Uterus (tissue), 4 donors: Measurements from ENCODE around the gene YPEL2. TPM values are rescaled to one million over a fixed set of nuclear protein-coding genes. Genes with fewer than 3 reads are reported as not detected.

ENCODE experiments used
- DNase-seq, 2 donors: peaks; one replicate each; pipeline ENCODE4 v3.0.0-alpha.2; 2019 to 2020
- H3K27ac ChIP-seq, 2 donors: fragments of 200-600 bp; sonication (generic); 1 replicate in 1 of 2; 2 replicates in 1 of 2; pipeline ENCODE4 v1.5.1; 2016 to 2018
- H3K27me3 ChIP-seq, 2 donors: fragments of 200-600 bp; sonication (generic); one replicate each; pipeline ENCODE4 v1.5.1; 2018 to 2019; ENCODE audit warnings: control low read depth in 1 of 2
- H3K36me3 ChIP-seq, 2 donors: fragments of 200-600 bp; sonication (generic); one replicate each; pipeline ENCODE4 v1.5.1; 2019; ENCODE audit warnings: control low read depth in 1 of 2
- H3K4me1 ChIP-seq, 2 donors: fragments of 200-600 bp; sonication (generic); one replicate each; pipeline ENCODE4 v1.5.1; 2018 to 2019; ENCODE audit warnings: control low read depth in 1 of 2
- H3K4me3 ChIP-seq, 2 donors: fragments of 200-600 bp; sonication (generic); 1 replicate in 1 of 2; 2 replicates in 1 of 2; pipeline ENCODE4 v1.5.1; 2018 to 2019; ENCODE audit warnings: mild to moderate bottlenecking in 1 of 2
- H3K9me3 ChIP-seq, 2 donors: fragments of 200-600 bp; sonication (generic); one replicate each; pipeline ENCODE4 v1.5.1; 2019; ENCODE audit warnings: control low read depth in 1 of 2
- CTCF ChIP-seq, 4 experiments: fragments of 200-600 bp in 2 of 4; fragments of 450-650 bp in 2 of 4; sonication (generic) in 2 of 4; IDR thresholded peaks; one replicate each; pipeline ENCODE4 v1.5.1; 2016 to 2019; ENCODE audit warnings: antibody characterized with exemption in 4 of 4, mild to moderate bottlenecking in 2 of 4, moderate library complexity in 1 of 4
- POLR2A ChIP-seq, 2 donors: fragments of 450-650 bp; IDR thresholded peaks; one replicate each; pipeline ENCODE4 v1.6.1; 2016; ENCODE audit warnings: antibody characterized with exemption in 2 of 2, mild to moderate bottlenecking in 1 of 2, moderate library complexity in 1 of 2
- intact Hi-C: fragments of 100-400 bp; cut with DNase I; formaldehyde crosslinking; loops from one replicate; pipeline ENCODE4 v1.15.1; 2023; ENCODE audit warnings: low total_unique reads
- total RNA-seq, 4 donors: library from RNA; depleted of rRNA in 3 of 4; stranded (reverse); fragments of >200 nt in 3 of 4; gene quantifications; one replicate each; pipeline versions ENCODE4 v1.1.0 to v1.2.4, GENCODE V29; 2014 to 2023
- donor health status: DM: yes; HTN: yes; CAD: no.

The YPEL2 gene
- total RNA-seq, 4 donors from 2014 or later: 21.2 to 91.7 (median 25.0) TPM

GRCh38 chr17:59396134-59396826 is 64.8 kb downstream of the YPEL2 start:
- H3K9me3 ChIP-seq: no peaks in the 10 kb centered on the region
- no peak overlapping the region for H3K4me3 ChIP-seq
- H3K27me3 ChIP-seq: no peaks in the 10 kb centered on the region
- H3K36me3 ChIP-seq: no peaks in the 10 kb centered on the region
- H3K4me1 ChIP-seq: peaks cover 0 to 4% of the 10 kb centered on the region in 2 donors
- DNase-seq: no peak
- TF ChIP-seq POLR2A (IDR thresholded peaks at IDR 0.05) (no peak), CTCF (IDR thresholded peaks at IDR 0.05) (no peak)
- intact Hi-C loops: no loop called here
- H3K27ac ChIP-seq: no peak overlapping the region

- intact Hi-C loops: no loop called here
- no peak for TF ChIP-seq POLR2A (IDR thresholded peaks at IDR 0.05)
- TF ChIP-seq CTCF (IDR thresholded peaks at IDR 0.05): no peak
- DNase-seq: no peak
- no peaks in the 10 kb centered on the region for H3K27me3 ChIP-seq
- no peaks in the 10 kb centered on the region for H3K36me3 ChIP-seq
- no peak overlapping the region for H3K27ac ChIP-seq
- H3K4me3 ChIP-seq: no peak overlapping the region
- H3K4me1 ChIP-seq: peaks cover 0 to 6% of the 10 kb centered on the region in 2 donors
- H3K9me3 ChIP-seq: no peaks in the 10 kb centered on the region
Observed at GRCh38 chr17:59397316-59398073, 66.0 kb downstream of the YPEL2 start.

GRCh38 chr17:59399914-59400313 is 68.5 kb downstream of the YPEL2 start:
- DNase-seq: no peak
- no peaks in the 10 kb centered on the region for H3K36me3 ChIP-seq
- peaks cover 0 to 6% of the 10 kb centered on the region in 2 donors for H3K4me1 ChIP-seq
- intact Hi-C loops: no loop called here
- peak overlapping the region; percentile 47 to 48 for H3K27ac ChIP-seq
- no peaks in the 10 kb centered on the region for H3K9me3 ChIP-seq
- H3K27me3 ChIP-seq: no peaks in the 10 kb centered on the region
- H3K4me3 ChIP-seq: no peak overlapping the region
- TF ChIP-seq CTCF (IDR thresholded peaks at IDR 0.05): no peak
- no peak for TF ChIP-seq POLR2A (IDR thresholded peaks at IDR 0.05)

DNA sequence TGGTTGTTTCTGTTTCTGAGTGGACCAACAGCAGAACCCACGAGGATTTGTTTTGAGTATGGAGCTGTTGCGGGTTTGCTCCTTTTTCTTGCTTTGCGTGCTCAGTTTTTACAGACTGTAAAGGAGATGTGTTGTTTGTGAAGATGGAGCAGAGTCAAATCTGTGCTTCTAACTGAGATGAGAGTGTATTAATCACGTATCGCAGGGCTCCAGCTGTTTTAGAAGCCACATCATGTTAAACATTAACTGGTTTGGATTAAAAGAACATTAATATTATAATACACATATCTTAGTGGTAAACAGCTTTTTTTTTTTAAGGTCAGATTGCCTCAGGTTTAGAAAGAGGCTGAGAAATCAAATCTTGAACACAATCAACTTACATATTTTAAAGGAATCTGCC is 69.4 kb downstream of the YPEL2 start:
- Histone ChIP-seq H3K9me3 (no peaks in the 10 kb centered on the region), H3K4me3 (peak overlapping the region in 1 of 2 donors; percentile 29), H3K27me3 (no peaks in the 10 kb centered on the region), H3K27ac (peak overlapping the region; percentile 47 to 49), H3K36me3 (no peaks in the 10 kb centered on the region), H3K4me1 (peaks cover under 1 to 8% of the 10 kb centered on the region in 2 donors)
- DNase-seq: no peak
- intact Hi-C loops: no loop called here
- no peak for TF ChIP-seq CTCF (IDR thresholded peaks at IDR 0.05)
- no peak for TF ChIP-seq POLR2A (IDR thresholded peaks at IDR 0.05)

DNA sequence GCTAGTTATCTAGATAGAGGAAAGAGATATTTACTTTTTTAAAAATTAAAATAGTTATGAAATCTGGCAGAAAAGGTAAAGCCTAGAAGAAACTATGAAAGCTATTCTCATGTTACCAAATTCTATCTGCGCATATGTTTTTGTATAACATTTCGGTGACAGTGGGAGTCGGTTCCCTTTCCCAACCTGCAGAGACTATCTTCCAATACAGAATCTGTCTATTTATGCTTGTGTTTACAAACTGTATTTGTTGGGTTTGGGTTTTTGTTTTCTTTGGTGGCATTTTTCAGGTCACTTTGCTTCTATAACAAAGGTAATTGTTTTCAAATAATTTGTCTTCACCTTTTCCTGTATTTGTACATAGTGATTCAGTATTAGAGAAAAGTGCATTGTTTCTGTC is 69.8 kb downstream of the YPEL2 start:
- TF ChIP-seq POLR2A (IDR thresholded peaks at IDR 0.05) (no peak), CTCF (IDR thresholded peaks at IDR 0.05) (no peak)
- Histone ChIP-seq H3K4me3 (no peak overlapping the region), H3K4me1 (peaks cover 5 to 10% of the 10 kb centered on the region in 2 donors), H3K27ac (peak overlapping the region; percentile 47 to 49), H3K27me3 (no peaks in the 10 kb centered on the region), H3K9me3 (no peaks in the 10 kb centered on the region), H3K36me3 (no peaks in the 10 kb centered on the region)
- intact Hi-C loops: no loop called here
- DNase-seq: no peak
